ENCODE results near the gene NFATC3. TPM values are rescaled to one million over a fixed set of nuclear protein-coding genes. Genes with fewer than 3 reads are reported as not detected.
"Not testable (repeated sequence)": the region's sequence is repeated elsewhere in the genome, so short reads cannot be mapped to it uniquely, and the experiment has no call there.

The NFATC3 gene
- total RNA-seq, 1 donor from 2014 or later, result 42.0 TPM

GRCh38 chr16:68130520-68130919 is 45.4 kb downstream of the NFATC3 start:
- H3K36me3 Mint-ChIP-seq (ENCODE audit: unreplicated experiment), result peaks cover 24% of the 10 kb centered on the region
- peaks cover 31% of the 10 kb centered on the region for H3K4me1 Mint-ChIP-seq (ENCODE audit: unreplicated experiment)
- H3K4me3 Mint-ChIP-seq (ENCODE audit: unreplicated experiment), result no peak overlapping the region
- no peaks in the 10 kb centered on the region for H3K9me3 Mint-ChIP-seq (ENCODE audit: unreplicated experiment)
- no peaks in the 10 kb centered on the region for H3K27me3 Mint-ChIP-seq (ENCODE audit: unreplicated experiment)
- no peak overlapping the region for H3K27ac Mint-ChIP-seq (ENCODE audit: unreplicated experiment)
- no peak for DNase-seq (ENCODE audit: extremely low spot score, unreplicated experiment)
- no peak for TF ChIP-seq CTCF (IDR thresholded peaks at IDR 0.05)

- Mint-ChIP-seq H3K4me1 (ENCODE audit: unreplicated experiment) (peaks cover 31% of the 10 kb centered on the region), H3K9me3 (ENCODE audit: unreplicated experiment) (no peaks in the 10 kb centered on the region), H3K27ac (ENCODE audit: unreplicated experiment) (no peak overlapping the region), H3K27me3 (ENCODE audit: unreplicated experiment) (no peaks in the 10 kb centered on the region), H3K4me3 (ENCODE audit: unreplicated experiment) (no peak overlapping the region), H3K36me3 (ENCODE audit: unreplicated experiment) (peaks cover 24% of the 10 kb centered on the region)
- no peak for TF ChIP-seq CTCF (IDR thresholded peaks at IDR 0.05)
- no peak for DNase-seq (ENCODE audit: extremely low spot score, unreplicated experiment)
These were observed 46.9 kb downstream of the NFATC3 start for GRCh38 chr16:68131813-68132706.

GRCh38 chr16:68133000-68133399 is 47.8 kb downstream of the NFATC3 start:
- Mint-ChIP-seq H3K4me1 (ENCODE audit: unreplicated experiment) (peaks cover 31% of the 10 kb centered on the region), H3K36me3 (ENCODE audit: unreplicated experiment) (peaks cover 19% of the 10 kb centered on the region)
- not testable (repeated sequence) for H3K9me3 Mint-ChIP-seq (ENCODE audit: unreplicated experiment); H3K27me3 Mint-ChIP-seq (ENCODE audit: unreplicated experiment); DNase-seq (ENCODE audit: extremely low spot score, unreplicated experiment); H3K27ac Mint-ChIP-seq (ENCODE audit: unreplicated experiment); H3K4me3 Mint-ChIP-seq (ENCODE audit: unreplicated experiment)

GRCh38 chr16:68134644-68135043 is 49.5 kb downstream of the NFATC3 start:
- Mint-ChIP-seq H3K27me3 (ENCODE audit: unreplicated experiment) (no peaks in the 10 kb centered on the region), H3K4me1 (ENCODE audit: unreplicated experiment) (peaks cover 21% of the 10 kb centered on the region), H3K4me3 (ENCODE audit: unreplicated experiment) (no peak overlapping the region), H3K9me3 (ENCODE audit: unreplicated experiment) (no peaks in the 10 kb centered on the region), H3K27ac (ENCODE audit: unreplicated experiment) (peak overlapping the region; percentile 34), H3K36me3 (ENCODE audit: unreplicated experiment) (peaks cover 26% of the 10 kb centered on the region)
- no peak for DNase-seq (ENCODE audit: extremely low spot score, unreplicated experiment)
- TF ChIP-seq CTCF (IDR thresholded peaks at IDR 0.05), result no peak

GRCh38 chr16:68136515-68136914 is 51.3 kb downstream of the NFATC3 start:
- Mint-ChIP-seq H3K9me3 (ENCODE audit: unreplicated experiment) (no peaks in the 10 kb centered on the region), H3K27me3 (ENCODE audit: unreplicated experiment) (no peaks in the 10 kb centered on the region), H3K4me1 (ENCODE audit: unreplicated experiment) (peaks cover 14% of the 10 kb centered on the region)

More at GRCh38 chr16:68136515-68136914, 51.3 kb downstream of the NFATC3 start:
- no peak for TF ChIP-seq CTCF (IDR thresholded peaks at IDR 0.05)
- H3K27ac Mint-ChIP-seq (ENCODE audit: unreplicated experiment), result no peak overlapping the region
- H3K4me3 Mint-ChIP-seq (ENCODE audit: unreplicated experiment), result no peak overlapping the region
- H3K36me3 Mint-ChIP-seq (ENCODE audit: unreplicated experiment), result peaks cover 18% of the 10 kb centered on the region
- no peak for DNase-seq (ENCODE audit: extremely low spot score, unreplicated experiment)

All from osteocyte (in vitro differentiated cells).